HT-29 (cell line): Measurements from ENCODE around the gene PCOLCE2. TPM values are rescaled to one million over a fixed set of nuclear protein-coding genes. Genes with fewer than 3 reads are reported as not detected.
A peak's percentile ranks its signal among the peaks of the same experiment; 100 is the strongest.
"Not testable (repeated sequence)": the region's sequence is repeated elsewhere in the genome, so short reads cannot be mapped to it uniquely, and the experiment has no call there.

Experiments
- DNase-seq: peaks from one replicate; pipeline ENCODE4 v3.0.0-alpha.2; 2015; ENCODE audit warnings: low spot score
- total RNA-seq: library from RNA; depleted of rRNA; stranded (reverse); fragments of >200 nt; shearing (Covaris generic); gene quantifications from 2 replicates; pipeline ENCODE4 v1.2.3, GENCODE V29; 2014

The PCOLCE2 gene
- total RNA-seq, 1 experiment from 2014 or later = 6.2 TPM

DNA sequence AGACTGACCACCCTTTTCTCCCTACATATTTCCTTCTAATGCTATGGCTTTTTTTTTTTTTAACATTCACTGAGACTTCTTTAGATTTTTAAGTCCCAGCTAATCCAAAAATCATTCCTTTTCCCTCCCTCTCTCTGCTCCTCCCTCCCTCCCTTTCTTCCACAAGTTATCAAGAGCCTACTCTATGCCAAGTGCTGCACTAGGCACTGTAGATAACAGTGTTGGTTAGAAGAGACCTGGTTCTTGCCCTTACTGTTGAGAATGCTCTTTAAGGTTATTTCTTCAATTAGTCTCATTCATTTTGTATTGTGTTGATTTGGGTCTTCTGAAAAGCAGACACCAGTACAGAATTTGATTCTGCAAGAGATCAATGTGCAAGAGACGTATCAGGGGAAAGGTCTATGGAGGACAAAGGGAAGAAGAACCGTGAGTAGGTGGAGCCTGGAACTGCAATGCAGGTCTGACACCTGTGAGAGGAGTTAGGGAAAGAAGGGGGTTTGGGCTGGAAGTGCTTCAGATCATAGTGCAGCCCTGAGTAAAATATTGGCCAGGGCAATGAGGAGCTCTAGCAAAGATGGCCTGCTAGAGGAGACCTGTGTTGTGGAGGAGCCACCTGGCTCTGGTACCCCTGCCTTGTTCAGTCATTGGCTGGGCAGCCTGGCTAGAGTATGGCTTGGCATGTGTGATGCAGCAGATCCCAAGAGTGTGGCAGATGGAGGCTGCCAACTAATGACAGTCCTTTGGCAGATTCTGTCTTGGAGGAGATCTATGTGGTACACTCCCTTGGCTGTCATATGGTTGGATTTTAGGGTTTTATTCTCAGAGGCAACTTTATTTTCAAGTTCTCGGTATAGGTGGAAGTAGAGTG lies 9.7 kb upstream of the PCOLCE2 start:
- DNase-seq = no peak

DNA sequence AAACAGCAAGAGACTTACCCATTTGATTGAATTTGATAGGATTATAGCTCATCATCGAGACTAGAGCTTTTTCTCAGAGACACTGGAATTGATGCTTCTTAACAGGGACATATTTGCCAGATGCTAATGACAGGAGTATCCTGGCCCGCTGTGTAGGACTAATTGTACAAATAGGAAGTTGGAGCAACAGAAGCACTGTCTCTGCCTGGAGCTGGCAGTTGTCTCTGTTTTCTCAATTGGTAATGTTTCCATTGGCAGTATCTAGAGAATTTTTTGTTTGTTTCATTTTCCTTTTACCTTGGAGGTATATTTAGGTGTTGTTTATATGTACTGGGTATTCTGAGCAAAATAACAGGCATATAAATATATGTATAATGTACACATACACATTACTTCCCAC lies 8.9 kb upstream of the PCOLCE2 start:
- DNase-seq = no peak

DNA sequence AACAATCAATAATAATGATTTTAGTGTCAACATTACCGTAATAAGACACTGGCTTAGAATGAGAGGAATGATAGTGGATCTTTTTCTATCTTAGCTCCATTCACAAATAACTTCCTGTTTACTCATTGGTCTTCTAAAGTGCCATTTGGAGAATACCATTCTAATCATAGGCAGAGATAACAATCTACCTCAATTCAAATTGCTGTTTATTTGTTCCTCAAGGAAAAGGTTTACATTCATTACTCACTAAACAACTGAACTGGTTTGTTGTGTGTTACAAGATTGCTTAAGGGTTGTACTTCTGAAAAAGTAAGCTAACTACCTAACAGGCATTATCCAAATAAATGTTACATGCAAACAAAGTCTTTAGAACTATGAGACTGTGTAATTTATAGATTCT lies 8.1 kb upstream of the PCOLCE2 start:
- DNase-seq = no peak

DNA sequence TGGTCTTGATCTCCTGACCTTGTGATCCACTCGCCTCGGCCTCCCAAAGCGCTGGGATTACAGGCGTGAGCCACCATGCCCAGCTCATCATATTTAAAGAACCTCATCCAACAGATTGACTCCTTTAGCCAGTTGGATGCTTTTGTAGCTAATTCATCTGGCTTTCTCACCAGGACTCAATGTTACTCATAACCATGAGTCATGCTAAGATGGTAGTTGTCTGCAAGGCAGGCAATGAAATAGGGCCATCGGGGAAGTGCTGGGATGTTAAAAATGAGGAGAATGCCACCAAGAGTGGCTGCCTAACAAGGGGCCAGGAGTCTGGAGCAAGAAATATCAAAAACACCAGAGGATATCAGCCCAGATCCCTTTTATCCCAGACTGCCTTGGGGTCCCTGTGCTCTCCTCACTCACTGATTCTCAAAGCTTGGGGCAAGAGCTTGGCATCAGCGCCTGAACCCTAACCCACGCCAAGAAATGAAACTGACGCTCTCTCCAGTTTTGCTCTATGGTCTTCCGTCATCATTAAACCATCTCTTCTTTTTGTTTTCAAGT lies 7.4 kb upstream of the PCOLCE2 start:
- DNase-seq = no peak

- no peak for DNase-seq
Measured at GRCh38 chr3:142894493-142894892, 5.6 kb upstream of the PCOLCE2 start.

GRCh38 chr3:142892714-142893113 lies 3.8 kb upstream of the PCOLCE2 start:
- no peak for DNase-seq

GRCh38 chr3:142890592-142890991 lies 1.7 kb upstream of the PCOLCE2 start:
- DNase-seq = no peak

DNA sequence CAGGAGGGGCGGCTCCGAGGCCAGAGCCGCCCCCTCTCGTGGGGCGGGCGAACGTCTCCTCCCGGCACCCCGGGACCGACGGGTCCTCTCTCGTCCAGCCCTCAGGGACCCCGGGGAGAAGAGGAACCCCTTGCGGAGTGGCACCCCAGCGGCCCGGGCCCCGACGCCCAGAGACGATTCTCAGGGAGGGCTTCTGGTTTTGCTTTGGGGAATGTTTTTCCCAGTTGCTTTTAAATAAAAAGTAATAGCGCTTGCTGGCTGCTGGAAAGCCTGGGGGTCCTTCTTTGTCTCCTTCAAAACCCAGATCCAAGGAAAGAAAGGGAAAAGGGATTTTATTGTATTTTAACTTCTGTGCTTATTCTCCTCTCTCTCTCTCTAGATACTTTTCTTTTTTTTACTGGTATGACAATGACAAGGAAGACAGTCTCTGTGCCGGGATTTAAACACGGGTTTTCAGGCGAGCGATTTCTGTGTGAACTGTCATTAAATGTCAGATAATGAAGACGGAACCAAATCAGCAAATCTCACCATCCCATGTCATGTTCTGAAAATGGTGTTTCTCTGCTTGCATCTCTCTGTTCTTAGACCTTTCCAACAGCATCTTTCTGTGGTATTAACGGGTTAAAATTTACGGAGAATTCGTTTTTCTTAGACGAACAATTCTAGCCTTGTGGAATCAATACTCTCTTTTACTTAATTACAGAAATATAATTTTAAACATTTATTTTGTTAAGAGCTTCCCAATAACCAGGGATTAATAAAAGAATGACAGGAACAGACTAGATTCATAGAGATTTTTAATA lies 530 bp upstream of the PCOLCE2 start:
- DNase-seq = no peak

- peak; percentile 41 for DNase-seq
Measured at GRCh38 chr3:142888099-142888480, 793 bp downstream of the PCOLCE2 start.

- no peak for DNase-seq
Measured at GRCh38 chr3:142886940-142887339, 1.9 kb downstream of the PCOLCE2 start.

- DNase-seq = no peak
Measured at GRCh38 chr3:142886021-142886420, 2.9 kb downstream of the PCOLCE2 start.

GRCh38 chr3:142884531-142884930 lies 4.4 kb downstream of the PCOLCE2 start:
- no peak for DNase-seq

DNA sequence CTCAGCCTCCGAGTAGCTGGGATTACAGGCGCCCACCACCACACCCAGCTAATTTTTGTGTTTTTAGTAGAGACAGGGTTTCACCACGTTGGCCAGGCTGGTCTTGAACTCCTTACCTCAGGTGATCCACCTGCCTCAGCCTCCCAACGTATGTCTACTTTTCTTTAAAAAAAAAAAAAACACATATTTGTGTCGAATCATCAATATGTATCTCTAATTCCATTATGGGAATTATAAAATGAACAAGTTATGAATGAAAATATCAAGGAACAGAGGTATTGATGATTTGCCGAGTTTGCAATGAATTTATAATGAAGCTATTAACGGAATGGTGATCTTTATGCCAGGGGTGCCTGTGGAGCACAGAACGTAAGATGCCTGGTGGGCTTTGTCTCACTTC lies 5.3 kb downstream of the PCOLCE2 start:
- not testable (repeated sequence) for DNase-seq

- DNase-seq = no peak
Measured at GRCh38 chr3:142881445-142882224, 7.2 kb downstream of the PCOLCE2 start.

DNA sequence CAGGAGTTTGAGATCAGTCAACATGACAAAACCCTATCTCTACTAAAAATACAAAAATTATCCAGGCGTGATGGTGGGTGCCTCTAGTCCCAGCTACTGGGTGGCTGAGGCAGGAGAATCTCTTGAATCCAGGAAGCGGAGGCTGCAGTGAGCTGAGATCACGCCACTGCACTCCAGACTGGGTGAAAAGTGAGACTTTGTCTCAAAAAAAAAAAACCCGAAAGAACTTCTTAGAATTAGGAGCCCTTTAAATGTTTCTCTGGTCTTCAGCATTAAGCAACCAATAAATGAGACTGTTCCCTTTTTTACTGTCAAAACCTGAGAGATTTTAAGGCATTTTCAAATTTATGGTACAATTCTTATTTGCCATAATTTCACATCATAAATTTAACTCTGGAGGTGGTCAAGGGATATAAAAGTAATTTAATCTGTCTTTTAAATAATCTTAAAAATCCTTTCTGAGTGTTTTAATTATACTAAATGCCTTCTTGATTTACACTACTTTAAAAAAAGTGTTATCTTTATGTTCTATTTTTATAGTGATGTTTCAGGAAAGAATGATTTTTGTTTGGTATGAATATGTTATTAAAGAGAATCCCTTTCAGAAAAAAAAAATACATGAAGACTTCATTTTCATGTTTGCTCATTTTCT lies 10.1 kb downstream of the PCOLCE2 start:
- DNase-seq = no peak

GRCh38 chr3:142876417-142876816 lies 12.5 kb downstream of the PCOLCE2 start:
- no peak for DNase-seq

GRCh38 chr3:142875583-142876207 lies 13.2 kb downstream of the PCOLCE2 start:
- DNase-seq = no peak

DNA sequence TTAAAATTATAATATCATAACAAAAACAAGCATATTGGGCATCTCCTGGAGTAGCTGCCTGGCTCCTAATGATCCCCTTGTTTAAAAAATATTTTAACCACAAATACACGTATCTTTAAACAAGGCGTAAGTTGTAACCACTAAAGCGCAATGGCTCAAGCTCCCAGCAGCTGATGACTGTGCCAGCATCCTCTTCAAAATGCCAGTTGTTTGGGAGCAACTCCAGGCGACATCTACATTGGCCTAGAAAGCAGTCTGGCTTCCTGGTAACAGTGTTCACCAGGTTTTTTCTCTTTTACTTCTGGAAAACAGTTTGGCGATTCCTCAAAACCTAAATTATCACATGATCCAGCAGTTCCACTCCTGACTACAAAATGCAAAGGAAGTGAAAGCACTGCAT lies 13.8 kb downstream of the PCOLCE2 start:
- DNase-seq = no peak

- DNase-seq = peak; percentile 29
Measured at GRCh38 chr3:142868382-142868781, 20.5 kb downstream of the PCOLCE2 start.

GRCh38 chr3:142866841-142867631 lies 21.8 kb downstream of the PCOLCE2 start:
- peak; percentile 87 for DNase-seq
